Sciatic nerve (tissue), 2 donors: ENCODE measurements around the gene XRCC6. TPM values are rescaled to one million over a fixed set of nuclear protein-coding genes. Genes with fewer than 3 reads are reported as not detected.

Experiments used
- ATAC-seq: fragments of 200-7000 bp; cut with Tn5 transposase; one replicate; pipeline ENCODE4 v1.9.1; 2020; ENCODE audit warnings: mild to moderate bottlenecking, moderate library complexity
- DNase-seq: peaks from one replicate; pipeline ENCODE4 v3.0.0-alpha.2; 2020; ENCODE audit warnings: low spot score
- intact Hi-C: fragments of 100-400 bp; cut with DNase I; formaldehyde crosslinking; loops from one replicate; pipeline ENCODE4 v1.14.2; 2022
- total RNA-seq: library from RNA; stranded (reverse); fragmentation: NEBNext Ultra II Directional; extraction: Animal tissue kit (Norgen Biotek cat#: 25700); gene quantifications from one replicate; pipeline ENCODE4 v1.2.1, GENCODE V29; 2021
- donor health status: DM: no; HTN: no; CAD: no.
- donor health status: DM: no; HTN: no; CAD: no.

XRCC6 gene
- total RNA-seq, 1 donor from 2014 or later, result 125 TPM

- no peak for DNase-seq
- intact Hi-C loops, result no loop called here
Measured at GRCh38 chr22:41702763-41703162, 81.7 kb downstream of the XRCC6 start.

GRCh38 chr22:41709341-41709740 lies 88.2 kb downstream of the XRCC6 start:
- intact Hi-C loops, result no loop called here
- ATAC-seq (no peak), DNase-seq (no peak)

More at GRCh38 chr22:41702763-41703162, 81.7 kb downstream of the XRCC6 start:
- ATAC-seq, result no peak

- DNase-seq (no peak), ATAC-seq (no peak)
- intact Hi-C loops, result no loop called here
Measured at GRCh38 chr22:41713004-41713403, 91.9 kb downstream of the XRCC6 start.

Other genes starting within 250 kb of the XRCC6 start
- 36.5 TPM for gene TEF, start 239.4 kb upstream of the XRCC6 start, total RNA-seq
- 67.7 TPM for gene TOB2, start 174.5 kb upstream of the XRCC6 start, total RNA-seq
- gene PHF5A, start 152.6 kb upstream of the XRCC6 start, total RNA-seq, result 26.9 TPM
- 68.0 TPM for gene ACO2, start 152.2 kb upstream of the XRCC6 start, total RNA-seq
- 26.6 TPM for gene POLR3H, start 76.8 kb upstream of the XRCC6 start, total RNA-seq
- gene CSDC2, start 60.3 kb upstream of the XRCC6 start, total RNA-seq, result 1.6 TPM
- 28.4 TPM for gene PMM1, start 31.5 kb upstream of the XRCC6 start, total RNA-seq
- gene DESI1, start 252 bp upstream of the XRCC6 start, total RNA-seq, result 28.8 TPM
- gene SNU13, start 67.6 kb downstream of the XRCC6 start, total RNA-seq, result 97.2 TPM
- 2.9 TPM for gene MEI1, start 78.2 kb downstream of the XRCC6 start, total RNA-seq
- gene CCDC134, start 179.4 kb downstream of the XRCC6 start, total RNA-seq, result 8.4 TPM
- gene SREBF2, start 211.8 kb downstream of the XRCC6 start, total RNA-seq, result 206 TPM